Measurements from ENCODE around the gene PRDM16. TPM values are rescaled to one million over a fixed set of nuclear protein-coding genes. Genes with fewer than 3 reads are reported as not detected.

Gene PRDM16
- total RNA-seq, 1 donor from 2014 or later, result 17.7 TPM

DNA sequence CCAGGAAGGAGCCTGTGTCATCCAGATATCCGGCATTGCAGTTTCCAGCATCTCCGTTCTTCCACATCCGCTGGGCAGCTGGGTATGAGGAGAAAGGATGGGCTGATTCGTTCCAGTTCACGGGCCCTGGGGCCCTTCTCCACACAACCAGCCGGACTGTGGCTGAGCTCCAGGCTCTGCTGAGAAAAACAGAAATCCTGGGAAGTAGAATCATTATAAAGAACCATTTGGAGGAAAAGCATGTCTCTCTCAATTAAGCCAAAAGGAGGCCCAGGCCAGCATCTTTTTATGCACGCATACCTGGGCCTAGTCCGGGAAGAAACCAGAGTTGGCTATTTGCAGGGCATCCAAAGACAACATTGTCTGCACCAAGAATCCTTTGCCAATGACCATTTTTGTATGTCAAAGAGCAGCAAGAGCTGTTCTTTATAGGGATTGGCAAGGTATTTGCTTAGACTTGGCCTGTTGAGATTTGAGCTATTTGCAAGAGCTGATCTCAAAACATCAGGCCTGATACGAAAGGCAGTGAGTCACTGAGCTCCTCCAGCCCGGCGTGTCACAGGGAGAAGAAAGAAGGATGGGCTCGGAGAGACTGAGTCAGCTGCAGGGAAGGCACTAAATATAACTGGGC, 300.6 kb downstream of the PRDM16 start:
- intact Hi-C loops (cut with micrococcal nuclease), result no loop called here

DNA sequence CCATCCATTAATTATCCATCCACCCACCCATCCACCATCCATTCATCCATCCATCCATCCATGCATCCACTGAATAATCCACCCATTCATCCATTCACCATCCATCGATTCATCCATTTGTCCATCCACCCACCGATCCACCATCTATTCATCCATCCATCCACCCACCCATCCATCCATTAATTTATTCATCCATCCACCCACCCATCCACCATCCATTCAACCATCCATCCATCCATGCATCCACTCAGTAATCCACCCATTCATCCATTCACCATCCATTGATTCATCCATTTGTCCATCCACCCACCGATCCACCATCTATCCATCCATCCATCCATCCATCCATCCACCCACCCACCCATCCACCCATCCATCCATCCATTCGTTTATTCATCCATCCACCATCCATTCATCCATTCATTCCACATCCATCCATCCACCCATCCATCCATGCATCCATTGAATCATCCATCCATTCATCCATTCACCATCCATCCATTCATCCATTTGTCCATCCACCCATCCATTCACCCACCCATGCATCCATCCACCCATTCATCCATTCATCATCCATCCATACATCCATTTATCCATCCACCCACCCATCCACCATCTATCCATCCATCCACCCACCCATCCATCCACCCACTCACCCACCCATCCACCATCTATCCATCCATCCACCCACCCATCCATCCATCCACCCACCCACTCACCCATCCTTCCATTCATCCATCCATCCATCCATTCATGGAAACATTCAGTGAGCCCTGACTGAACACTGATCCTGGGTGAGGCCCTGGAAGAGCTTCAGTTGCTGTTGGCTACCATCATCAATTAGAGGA, 302.1 kb downstream of the PRDM16 start:
- no peak for DNase-seq
- no peak for ATAC-seq
- intact Hi-C loops (cut with micrococcal nuclease), result no loop called here

More for the DNA sequence above, 300.6 kb downstream of the PRDM16 start:
- peak; percentile 53 for DNase-seq
- ATAC-seq, result peak; percentile 70

DNA sequence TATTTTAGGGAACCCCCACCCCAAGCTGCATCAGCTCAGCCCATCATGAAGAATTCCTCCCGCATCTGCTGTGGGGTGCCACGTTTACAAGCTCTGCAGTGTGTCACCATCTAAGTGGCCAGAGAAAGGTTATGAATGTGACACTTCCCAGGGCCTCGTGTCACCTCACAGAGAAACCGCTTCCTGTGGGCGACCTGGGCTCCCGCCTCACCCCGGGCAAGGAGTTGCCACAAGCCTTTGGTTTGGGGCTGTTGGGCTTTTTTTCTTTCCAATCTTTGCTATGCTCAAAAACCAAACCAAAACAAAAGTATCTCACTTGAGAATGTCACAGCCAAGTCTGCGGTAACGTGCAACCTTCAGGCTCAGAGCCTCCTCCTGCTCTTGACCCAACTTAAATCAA, 303.3 kb downstream of the PRDM16 start:
- no peak for ATAC-seq
- intact Hi-C loops (cut with micrococcal nuclease), result no loop called here
- DNase-seq, result no peak

DNA sequence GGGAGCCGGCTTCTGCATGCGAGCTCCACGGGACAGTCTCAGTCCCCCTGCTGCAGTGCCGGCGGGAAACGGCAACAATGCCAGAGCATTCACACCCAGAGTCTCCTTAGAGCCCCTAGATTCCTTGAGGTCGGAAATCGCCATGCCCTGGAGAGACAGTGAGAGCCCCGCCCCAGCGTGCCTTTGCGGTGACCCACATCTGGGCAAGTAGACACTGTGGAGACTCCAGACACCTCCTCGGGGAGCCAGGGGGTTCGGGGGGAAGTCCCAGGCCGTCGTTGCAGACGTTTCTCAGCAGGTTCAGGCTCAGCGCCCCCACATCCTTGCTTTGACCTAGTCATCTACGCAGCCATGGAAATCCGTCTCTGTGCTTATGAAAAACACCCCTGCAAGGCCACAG, 304.2 kb downstream of the PRDM16 start:
- DNase-seq, result no peak
- ATAC-seq, result no peak

DNA sequence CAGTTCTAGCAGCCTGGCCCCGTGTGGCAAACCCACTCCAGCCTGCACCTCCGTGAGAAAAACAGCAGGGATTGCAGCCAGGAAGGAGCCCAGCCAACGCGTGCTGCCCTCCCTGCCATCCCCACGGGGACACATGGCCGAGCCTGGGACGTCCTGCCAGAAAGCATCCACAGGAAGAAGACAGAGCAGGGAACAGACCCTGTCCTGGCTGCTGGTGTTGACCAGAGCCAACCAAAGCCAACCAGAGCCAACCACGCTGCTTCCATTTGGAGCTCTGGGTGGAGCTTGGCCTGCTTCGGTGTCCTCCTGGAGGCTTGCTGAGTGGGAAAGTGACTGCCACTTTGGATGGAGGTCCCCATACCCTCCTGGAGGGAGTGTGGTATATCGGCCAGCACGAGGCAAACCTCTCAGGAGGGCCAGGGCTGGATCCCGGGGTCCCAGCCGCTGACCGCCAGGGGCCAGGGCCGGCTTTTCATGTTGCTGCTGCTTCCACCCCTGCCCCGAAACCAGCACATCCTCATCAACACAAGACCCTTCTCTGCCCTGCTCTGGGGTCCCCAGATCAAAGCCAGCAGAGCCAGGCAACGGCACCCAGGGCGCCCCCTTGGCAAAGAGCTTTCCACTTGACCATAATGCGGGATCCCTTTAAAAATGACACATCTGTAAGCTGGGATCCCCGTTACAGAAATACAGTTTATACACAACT, 304.9 kb downstream of the PRDM16 start:
- no peak for DNase-seq
- no peak for ATAC-seq
- intact Hi-C loops (cut with micrococcal nuclease), result no loop called here

More for the DNA sequence above, 304.2 kb downstream of the PRDM16 start:
- intact Hi-C loops (cut with micrococcal nuclease), result no loop called here

DNA sequence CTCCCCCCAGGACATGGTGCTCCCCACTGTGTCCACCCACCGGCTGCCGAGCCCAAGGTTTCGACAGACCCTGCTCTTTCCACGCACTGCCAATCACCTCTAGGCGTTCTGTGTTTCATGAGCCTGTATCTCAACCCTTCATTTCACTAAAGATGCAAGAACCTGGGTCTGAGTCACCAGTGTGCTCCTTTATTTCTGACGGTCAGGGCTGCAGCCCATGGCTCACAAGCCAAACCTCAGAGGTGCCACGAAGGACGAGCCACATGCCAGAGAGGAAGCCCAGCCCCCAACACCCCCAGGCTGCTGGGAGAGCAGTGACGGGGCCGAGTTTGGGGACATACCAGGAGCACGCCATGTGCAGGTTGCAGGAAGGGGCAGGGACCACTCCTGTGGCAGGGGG, 306.2 kb downstream of the PRDM16 start:
- no peak for ATAC-seq
- intact Hi-C loops (cut with micrococcal nuclease), result no loop called here
- no peak for DNase-seq

DNA sequence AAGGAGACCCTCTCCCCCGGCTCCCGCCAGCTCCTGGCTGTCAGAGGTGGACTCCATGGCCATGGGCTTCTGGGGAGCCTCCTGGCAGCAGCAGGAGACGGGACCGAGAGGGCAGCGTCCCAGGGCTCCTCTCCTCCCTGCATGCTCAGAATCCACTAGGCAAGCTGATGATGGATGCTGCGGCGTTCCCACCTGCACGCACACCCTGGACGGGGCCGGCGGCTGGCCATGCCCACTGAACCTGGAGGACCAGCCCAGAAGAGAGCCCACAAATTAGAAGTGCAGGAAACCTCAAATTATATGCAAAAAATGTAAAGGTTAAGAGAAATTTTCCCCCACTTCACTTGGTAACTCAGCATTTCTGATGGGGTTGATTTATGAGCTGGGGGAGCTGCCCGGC, 308.2 kb downstream of the PRDM16 start:
- DNase-seq (no peak), ATAC-seq (no peak)
- intact Hi-C loops (cut with micrococcal nuclease), result no loop called here

DNA sequence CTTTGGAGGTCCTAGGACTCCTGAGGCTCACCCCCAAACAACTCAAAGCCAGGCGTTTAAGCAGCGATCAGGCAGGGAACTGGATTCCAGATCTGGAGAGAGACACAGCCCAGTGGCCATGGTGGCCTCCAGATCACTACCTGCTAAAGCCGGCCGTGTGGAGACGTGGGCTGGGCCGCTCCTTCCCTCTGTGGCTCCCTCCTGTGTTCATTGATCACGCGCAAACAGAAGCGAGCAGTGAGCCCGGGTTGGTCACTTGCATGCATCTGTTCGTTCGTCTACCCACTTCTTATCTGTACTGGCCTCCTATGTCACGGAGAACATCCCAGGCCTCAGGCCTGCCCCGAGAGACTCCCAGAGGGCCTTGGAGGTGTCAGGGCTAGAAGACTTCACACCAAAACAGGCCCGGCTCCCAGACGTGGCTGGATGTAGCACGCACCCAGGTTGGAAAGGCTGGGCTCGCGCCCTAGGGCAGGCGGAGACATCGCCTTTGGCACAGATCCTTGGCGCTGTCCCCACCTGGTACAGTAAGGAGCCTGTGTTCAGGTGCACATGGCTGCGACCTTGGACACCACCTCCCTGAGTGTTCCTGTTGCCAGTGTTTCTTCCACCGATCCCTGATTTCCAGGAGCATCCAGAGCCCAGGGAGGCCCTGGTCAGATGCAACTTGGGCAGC, 308.7 kb downstream of the PRDM16 start:
- intact Hi-C loops (cut with micrococcal nuclease), result no loop called here
- no peak for ATAC-seq
- DNase-seq, result no peak

DNA sequence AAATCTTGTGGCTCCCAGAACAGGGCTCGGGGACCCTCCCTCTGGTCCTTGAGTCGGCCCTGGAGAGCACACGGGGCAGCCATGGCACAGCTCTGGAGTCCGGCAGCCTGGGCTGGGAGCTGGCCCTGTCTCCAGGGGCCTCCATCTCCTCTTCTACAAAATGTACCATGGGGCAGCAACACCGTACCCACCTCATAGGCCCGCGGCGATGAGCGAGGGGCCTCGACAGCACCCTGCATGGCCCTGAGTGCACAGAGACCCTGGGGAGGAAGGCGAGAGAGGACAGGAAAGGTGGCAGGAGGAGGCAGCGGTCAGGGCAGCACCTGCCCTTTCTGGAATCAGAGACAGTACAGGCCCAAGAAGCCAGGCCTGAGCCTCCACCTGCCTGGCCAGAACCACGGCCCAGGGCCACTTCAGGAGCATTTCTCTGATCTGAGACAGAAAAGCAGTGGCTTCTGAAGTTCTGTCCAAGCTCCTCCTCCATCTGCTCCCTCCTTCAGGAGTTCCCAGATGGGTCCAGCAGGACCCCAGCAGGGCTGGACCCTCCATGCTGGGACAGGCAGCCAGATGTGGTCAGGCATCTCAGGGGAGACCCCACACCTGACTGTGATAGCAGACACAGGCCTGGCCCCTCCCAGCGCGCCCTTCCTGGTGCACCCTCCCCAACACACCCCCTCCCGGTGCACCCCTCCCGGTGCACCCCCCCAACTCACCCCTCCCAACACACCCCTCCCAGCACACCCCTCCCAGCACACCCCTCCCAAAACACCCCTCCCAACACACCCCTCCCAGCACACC, 309.6 kb downstream of the PRDM16 start:
- intact Hi-C loops (cut with micrococcal nuclease), result no loop called here
- DNase-seq (no peak), ATAC-seq (no peak)

DNA sequence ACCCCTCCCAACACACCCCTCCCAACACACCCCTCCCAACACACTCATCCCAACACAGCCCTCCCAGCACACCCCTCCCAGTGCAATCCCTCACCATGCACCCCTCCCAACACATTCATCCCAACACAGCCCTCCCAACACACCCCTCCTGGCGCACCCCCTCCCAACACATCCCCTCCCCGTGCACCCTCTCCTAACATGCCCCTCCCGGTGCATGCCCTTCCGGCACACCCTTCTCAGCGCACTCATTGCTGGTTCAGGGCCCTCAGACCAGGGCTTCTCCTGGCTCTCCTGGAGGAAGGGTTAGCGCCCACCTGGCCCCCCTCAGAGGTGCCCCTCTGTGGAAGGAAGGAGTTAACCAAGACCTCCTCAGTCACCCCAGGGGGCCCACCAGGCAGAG, 310.9 kb downstream of the PRDM16 start:
- ATAC-seq (no peak), DNase-seq (no peak)
- intact Hi-C loops (cut with micrococcal nuclease), result no loop called here

DNA sequence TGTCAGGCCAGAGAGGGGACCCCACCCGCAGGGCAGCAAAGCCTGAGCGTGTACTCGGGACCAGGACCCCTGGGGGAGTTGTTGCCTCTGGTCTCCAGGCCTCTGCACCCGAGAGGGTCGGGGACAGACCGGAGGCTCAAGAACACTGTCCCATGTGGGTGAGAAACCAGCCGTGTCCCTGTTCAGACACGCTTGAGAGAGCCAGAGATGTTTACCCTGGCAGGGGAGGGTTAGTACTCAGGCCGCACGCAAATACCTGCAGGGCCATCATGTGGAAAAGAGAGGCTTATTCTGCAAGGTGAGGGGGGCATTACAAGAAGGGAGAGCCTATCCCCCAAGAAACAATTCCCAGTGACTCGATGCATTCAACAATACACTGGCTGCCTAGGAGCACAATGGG, 311.5 kb downstream of the PRDM16 start:
- ATAC-seq, result no peak
- no peak for DNase-seq
- intact Hi-C loops (cut with micrococcal nuclease), result no loop called here

DNA sequence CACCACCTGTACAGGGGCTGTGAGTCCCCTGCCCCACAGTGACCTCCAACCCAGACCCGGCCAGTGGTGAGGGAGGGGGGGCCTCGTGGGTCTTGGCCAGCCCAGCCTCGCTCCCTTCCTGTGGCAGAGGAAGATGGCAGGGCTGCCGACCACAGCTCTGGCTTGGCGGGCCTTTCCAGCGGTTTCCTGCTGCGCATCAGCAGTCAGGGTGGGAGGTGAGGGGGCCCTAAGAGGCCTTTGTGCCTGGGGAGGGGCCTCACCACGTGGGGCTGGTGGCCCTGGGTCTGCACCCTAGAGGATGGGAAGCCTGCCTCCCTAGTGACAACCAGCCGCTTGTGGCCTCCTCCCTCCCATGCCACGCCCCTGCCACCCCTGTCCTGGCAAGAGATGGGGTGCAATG, 312.9 kb downstream of the PRDM16 start:
- ATAC-seq (peak; percentile 12), DNase-seq (no peak)
- intact Hi-C loops (cut with micrococcal nuclease), result no loop called here

DNA sequence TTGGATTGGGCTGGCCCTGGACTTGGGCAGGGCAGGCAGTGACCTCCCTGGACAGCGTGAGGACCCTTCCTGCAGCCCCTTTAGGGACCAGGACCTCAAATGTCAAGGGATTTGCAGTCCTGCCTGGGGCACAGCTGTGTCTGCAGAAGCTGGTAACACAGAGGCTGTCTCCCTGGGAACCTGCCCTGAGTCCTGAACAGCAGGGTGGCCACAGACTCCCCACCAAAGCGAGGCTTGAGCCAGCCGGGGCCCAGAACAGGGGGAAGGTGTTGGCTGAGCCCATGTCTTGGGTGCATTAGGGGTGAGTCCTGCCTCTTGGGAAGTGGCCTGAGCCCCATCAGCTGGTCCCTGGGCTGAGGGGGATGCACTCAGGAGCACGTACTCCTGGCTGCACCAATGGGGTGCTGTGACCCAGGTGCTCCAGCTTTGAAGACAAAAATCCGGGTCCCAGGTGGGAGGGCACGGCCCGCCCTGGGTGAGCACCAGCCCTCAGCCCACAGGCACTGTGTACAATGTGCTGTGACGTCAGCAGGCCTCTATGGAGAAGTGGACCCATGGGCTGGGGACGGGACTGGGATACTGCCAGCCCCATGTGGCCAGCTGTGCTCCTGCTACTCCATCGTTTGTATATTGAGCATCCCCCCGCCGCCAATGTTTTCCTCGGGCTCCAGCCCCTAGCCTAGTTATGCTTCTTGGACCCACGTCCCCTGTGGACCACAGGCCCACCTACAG, 313.5 kb downstream of the PRDM16 start:
- ATAC-seq (peak; percentile 13), DNase-seq (no peak)
- intact Hi-C loops (cut with micrococcal nuclease), result no loop called here

DNA sequence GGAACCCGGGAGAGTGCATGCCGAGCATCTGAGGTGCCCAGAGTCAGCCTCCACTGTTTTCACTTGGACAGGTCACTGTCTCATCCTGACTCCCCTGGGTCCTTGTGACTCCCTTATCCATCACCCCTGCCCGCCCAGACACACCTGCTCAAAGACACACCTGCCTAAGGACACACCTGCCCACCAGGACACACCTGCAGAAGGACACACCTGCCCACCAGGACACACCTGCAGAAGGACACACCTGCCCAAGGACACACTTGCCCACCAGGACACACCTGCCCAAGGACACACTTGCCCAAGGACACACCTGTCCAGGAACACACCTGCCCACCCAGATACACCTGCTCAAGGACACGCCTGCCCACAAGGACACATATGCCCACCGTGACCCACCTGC, 314.7 kb downstream of the PRDM16 start:
- no peak for DNase-seq
- intact Hi-C loops (cut with micrococcal nuclease), result no loop called here
- no peak for ATAC-seq

DNA sequence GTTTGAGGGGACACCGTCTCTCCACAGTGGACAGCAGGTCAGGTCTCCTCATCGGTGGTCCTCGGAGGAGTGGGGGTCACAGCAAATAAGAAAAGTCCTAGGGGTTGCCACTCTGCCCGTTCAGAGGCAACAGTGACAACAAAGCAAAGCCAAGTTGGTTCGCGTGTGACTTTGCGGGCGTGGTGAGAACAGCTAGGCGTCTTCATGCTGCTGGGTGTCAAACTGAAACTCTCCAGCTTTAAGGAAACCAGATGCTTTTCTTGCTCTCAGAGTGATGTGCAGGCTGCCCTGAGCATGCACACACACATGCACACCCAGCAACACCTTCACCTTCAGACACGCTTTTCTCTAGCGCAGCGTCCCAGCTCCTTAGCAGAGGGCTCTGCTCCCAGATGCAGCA, 315.4 kb downstream of the PRDM16 start:
- no peak for ATAC-seq

DNA sequence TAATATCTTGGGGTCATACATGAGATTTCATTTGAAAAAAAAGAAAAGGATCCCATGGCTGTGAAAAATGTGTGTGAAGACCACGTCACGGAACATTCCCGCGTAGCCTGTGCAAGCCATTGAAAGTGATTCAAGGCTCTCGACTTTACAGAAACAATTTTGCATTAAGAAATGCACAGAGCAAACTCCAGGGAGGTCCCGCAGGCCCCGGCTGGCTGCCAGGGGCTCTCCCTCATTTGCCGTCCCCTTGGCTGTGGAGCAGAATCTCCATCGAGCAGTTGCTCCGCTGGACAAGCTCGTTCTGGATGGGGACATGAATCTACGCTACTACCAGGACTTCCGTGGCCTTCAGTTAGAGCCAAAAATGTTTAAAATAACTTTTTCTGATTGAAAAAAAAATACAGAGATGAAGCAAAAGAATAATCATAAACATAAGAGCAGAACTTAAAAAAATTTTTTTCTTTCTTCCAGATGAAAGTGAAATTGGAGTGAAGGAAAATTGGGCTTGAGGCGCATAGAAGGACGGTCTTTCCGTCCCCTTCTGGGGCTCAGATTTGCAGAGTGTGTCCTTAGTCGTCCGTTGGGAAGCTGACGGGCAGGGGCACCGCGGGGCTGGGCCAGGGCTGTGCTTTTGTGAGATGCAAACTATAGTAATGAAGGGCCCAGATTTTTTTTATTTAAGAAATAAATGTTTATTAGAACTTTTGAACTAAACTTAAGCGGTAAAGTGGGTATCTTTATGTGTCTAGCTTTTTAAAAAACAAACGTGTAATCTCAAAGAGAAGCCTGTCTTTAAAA, 317.4 kb downstream of the PRDM16 start:
- intact Hi-C loops (cut with micrococcal nuclease), result no loop called here
- no peak for ATAC-seq
- DNase-seq, result no peak

More for the DNA sequence above, 315.4 kb downstream of the PRDM16 start:
- intact Hi-C loops (cut with micrococcal nuclease), result no loop called here
- DNase-seq, result no peak

DNA sequence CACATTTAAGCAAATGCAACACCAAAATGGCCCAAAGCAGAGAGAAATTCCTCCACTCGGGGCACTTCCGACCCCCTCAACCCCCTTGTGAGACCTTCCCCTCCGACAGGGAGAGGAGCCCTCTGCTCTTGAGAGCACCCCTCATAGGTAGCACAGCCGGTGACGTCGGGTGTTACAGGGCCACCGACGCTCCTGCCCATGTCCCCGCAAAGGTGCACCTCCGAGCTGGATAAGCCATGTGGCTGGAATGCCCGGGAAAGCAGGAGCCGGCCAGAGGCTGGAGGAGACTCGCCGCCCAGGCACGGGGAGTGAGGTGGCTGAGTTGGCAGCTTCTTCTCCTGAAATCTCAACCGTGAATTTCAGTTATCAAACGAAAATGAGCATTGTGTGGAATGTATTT, 318.4 kb downstream of the PRDM16 start:
- no peak for DNase-seq
- intact Hi-C loops (cut with micrococcal nuclease), result no loop called here
- ATAC-seq, result no peak

All from left ventricle myocardium superior (tissue), 1 donor.